GM12874 (cell line): ENCODE measurements around the gene VTCN1.

Experiments
- TF ChIP-seq, protein P1 (sequence below): IDR thresholded peaks from 2 replicates; pipeline ENCODE4 v1.5.1; 2011; ENCODE audit warnings: low read depth, mild to moderate bottlenecking, control low read depth, low read length, moderate library complexity; ENCODE audit not compliant: insufficient read depth

The VTCN1 gene

DNA sequence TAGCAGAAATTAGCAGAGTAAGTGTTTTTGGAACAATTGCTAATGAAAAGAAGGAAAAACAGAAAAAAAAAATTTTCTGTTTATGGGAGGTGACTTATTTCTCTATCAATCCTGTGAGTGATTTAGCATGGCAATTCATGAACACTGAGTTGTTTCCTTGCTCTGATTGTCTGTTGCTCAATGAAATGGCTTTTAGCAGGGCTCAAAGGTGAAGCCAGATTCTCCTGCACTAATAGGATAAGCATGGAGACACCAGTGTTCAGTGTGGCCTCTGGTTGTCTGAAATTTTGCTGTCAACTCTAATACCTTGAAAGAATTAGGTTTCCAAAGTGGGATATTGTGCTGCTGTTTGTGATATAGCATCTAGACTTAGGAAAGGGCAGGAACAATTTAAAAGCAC is 105.0 kb downstream of the VTCN1 start:
- TF ChIP-seq, protein P1, sequence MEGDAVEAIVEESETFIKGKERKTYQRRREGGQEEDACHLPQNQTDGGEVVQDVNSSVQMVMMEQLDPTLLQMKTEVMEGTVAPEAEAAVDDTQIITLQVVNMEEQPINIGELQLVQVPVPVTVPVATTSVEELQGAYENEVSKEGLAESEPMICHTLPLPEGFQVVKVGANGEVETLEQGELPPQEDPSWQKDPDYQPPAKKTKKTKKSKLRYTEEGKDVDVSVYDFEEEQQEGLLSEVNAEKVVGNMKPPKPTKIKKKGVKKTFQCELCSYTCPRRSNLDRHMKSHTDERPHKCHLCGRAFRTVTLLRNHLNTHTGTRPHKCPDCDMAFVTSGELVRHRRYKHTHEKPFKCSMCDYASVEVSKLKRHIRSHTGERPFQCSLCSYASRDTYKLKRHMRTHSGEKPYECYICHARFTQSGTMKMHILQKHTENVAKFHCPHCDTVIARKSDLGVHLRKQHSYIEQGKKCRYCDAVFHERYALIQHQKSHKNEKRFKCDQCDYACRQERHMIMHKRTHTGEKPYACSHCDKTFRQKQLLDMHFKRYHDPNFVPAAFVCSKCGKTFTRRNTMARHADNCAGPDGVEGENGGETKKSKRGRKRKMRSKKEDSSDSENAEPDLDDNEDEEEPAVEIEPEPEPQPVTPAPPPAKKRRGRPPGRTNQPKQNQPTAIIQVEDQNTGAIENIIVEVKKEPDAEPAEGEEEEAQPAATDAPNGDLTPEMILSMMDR: no peak

DNA sequence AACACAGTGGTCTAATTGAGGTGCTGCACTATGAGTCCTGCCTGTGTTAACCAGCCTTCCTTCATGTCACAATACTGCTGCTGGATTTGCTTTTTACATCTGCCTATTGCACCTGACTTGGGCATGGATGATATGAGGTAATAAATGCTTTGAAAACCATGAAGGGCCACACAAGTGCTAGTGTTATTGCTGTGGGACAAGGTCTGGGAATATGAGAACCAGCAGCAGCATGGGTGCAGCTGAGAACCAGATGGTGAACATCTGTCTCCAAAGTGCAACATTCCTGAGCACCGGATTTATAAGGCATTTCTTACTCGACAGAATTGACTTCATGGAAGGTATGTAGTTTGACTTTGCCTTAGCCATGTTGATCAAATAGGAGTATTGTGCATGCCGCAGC is 105.7 kb downstream of the VTCN1 start:
- TF ChIP-seq, protein P1: no peak

DNA sequence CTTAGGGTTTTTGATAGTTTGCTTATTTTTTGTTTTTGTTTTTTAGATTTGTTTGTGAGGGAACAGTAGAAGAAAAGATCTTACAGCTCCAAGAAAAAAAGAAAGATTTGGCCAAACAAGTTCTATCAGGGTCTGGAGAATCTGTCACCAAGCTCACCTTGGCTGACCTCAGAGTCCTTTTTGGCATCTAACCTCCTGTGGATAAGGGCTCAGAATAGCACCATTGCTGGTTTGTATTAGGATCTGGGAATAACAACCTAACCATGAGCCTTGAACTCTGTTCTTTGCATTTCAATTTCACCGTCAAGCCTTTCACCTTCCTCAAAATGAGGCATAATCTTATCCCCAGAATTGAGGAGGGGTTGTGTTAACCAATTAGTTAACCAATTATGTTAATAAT is 109.4 kb downstream of the VTCN1 start:
- TF ChIP-seq, protein P1: no peak

DNA sequence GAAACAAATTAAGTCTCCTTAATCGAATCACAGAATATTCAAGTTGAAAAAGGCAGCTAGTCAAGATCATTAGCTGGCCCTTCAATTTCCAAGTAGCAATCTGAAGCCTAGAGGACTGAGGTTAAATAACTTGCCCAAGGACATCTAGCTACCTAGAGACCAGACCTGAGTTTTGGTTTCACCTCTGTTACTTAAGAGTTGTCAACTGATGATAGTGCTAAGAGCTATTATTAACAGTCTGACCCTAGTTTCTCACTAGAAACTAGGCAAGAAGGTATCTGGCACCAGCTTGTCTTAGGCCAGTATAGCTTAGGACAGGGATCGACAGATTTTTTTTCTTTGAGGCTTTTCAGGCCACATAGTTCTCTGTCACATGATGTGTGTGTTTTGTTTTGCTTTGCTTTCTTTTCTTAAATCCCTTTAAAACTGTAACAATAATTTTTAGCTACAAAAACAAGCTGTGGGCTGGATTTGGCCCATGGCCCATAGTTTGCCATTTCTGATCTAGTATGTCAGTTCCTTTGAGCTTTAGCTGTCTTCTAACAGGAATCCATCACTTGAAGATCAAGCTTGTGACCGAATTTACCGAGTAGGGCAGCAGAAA is 112.3 kb downstream of the VTCN1 start:
- TF ChIP-seq, protein P1: no peak

DNA sequence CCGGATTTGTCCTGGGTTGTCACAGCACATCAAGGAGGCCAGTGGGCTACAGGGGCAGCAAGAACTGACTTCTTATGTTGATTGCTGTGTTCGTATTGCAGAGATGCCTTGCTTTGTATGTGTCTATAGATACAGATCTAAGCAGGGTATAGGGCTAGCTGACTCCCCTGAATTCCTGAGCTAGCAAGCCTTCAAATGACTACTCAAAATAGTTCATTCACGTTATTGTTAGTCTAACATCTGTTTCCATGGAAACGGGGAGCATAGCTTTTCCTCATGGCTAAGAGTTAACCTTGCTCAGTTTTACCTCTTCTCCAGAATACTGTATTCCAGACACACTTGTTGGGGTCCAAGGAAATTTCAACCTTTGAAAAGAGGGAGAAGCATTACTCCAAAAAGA is 113.3 kb downstream of the VTCN1 start:
- TF ChIP-seq, protein P1: no peak

DNA sequence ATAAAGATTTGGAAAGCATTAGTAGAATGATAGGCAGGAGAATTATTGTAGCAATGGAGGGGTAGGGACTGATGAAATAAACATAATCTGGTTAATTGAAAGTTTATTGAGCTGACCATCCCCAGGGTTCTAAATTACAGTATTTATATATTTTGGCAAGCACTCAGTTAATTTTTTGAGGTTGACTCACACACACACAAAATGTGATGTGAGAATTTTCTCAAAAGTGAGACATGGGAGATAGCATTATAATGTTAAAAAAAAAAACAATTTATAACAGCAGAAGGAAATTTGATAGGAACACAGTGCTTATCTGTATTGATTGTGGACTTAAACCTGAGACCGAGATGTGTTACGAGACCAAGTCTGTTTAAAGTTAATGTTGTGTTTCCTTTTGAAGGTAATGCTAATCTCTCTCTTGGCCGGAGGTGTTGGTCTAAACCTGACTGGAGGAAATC is 113.7 kb downstream of the VTCN1 start:
- TF ChIP-seq, protein P1: no peak

DNA sequence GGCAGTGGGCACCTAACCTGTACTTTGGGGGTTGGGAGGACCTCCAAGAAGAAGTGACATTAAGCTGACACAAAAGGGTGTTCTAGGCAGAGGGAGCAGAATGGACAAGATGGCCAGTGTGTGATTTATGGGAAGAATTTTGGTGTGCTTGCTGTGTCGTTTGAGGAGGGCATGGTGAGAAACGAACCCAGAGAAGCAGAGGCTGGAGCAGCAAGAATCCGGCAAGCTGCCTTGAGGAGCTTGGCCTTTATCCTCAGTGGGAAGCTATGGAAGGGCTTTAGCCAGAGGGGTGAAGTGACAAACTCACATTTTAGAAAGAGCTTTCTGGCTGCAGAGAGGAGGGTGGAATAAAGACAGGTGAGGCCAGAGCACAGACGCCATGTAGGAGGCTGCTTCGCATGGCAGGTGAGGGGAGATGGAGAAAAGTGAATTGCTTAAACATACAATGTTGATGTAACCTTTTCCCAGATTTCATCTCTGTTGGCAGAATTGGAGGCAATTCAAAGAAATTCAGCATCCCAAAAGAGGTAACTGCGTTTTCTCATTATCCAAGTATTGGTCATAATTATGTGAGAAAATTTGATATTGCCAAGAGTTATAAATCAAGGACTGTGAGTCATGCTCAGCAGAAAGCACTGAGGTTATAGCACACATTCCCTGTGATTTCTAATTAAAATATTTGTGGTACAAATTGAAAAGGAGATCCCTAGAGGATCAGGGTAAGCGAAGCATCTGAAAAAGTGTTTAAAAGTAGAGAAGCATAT is 115.7 kb downstream of the VTCN1 start:
- TF ChIP-seq, protein P1: no peak
